HepG2 (cell line): Measurements from ENCODE around the gene NUBPL. TPM values are rescaled to one million over a fixed set of nuclear protein-coding genes. Genes with fewer than 3 reads are reported as not detected.

Experiments
- ATAC-seq: fragments of 200-7000 bp; cut with Tn5 transposase; 3 replicates; pipeline ENCODE4 v1.9.1; 2020; ENCODE audit warnings: mild to moderate bottlenecking, moderate library complexity
- BruUV-seq: library from RNA; stranded (reverse); fragments of 400-500 nt; replicated peaks from 2 replicates; lab custom pipeline; 2021; lab: Mats Ljungman, UMichigan
- CTCF ChIA-PET: fragments of 300-600 bp; formaldehyde crosslinking; extraction: SDS; loops from one replicate; lab custom pipeline; 2021; ENCODE audit warnings: low total read pairs, inconsistent platforms, low intra/inter-chr PET ratio; lab: Yijun Ruan, JAX
- POLR2A ChIA-PET: fragments of 350-600 bp; sonication (Branson Sonifier 250); formaldehyde crosslinking; loops from one replicate; lab custom pipeline; 2020; ENCODE audit warnings: antibody characterized with exemption, inconsistent platforms; lab: Yijun Ruan, JAX
- DNase-seq: peaks from one replicate; pipeline ENCODE4 v3.0.0-alpha.2; 2015; ENCODE audit warnings: low spot score
- FAIRE-seq: peaks from 3 replicates; lab custom pipeline; 2011; peaks lifted over from hg19 to GRCh38; lab: Jason Lieb, UNC
- H2AFZ ChIP-seq: one replicate; pipeline ENCODE4 v1.6.1; 2011; ENCODE audit warnings: low read length, inconsistent platforms
- H3K27ac ChIP-seq: fragments of 300-600 bp; 3 replicates; pipeline ENCODE4 v1.8.0; 2011; ENCODE audit warnings: mixed run types, mild to moderate bottlenecking, mixed read lengths, low read length, inconsistent platforms; ENCODE audit not compliant: insufficient read depth; ENCODE audit errors: extremely low read length
- H3K27me3 ChIP-seq, 2 experiments: fragments of 200-600 bp in 1 of 2; 2 replicates in 1 of 2; 3 replicates in 1 of 2; pipeline versions ENCODE4 v1.6.0 to v1.8.0; 2011; ENCODE audit warnings: low read length in 2 of 2, mild to moderate bottlenecking in 2 of 2, moderate library complexity in 2 of 2, inconsistent platforms in 1 of 2; ENCODE audit not compliant: insufficient read depth in 2 of 2, control insufficient read depth in 1 of 2
- H3K36me3 ChIP-seq, 2 experiments: fragments of 200-600 bp in 1 of 2; replicated peaks in 1 of 2; 2 replicates in 1 of 2; 3 replicates in 1 of 2; pipeline versions ENCODE4 v1.5.1 to v1.8.0; 2011; ENCODE audit warnings: low read length in 2 of 2, inconsistent platforms in 1 of 2; ENCODE audit not compliant: insufficient read depth in 2 of 2, control insufficient read depth in 1 of 2
- H3K4me1 ChIP-seq: 2 replicates; pipeline ENCODE4 v1.5.1; 2012; ENCODE audit warnings: low read length, inconsistent platforms; ENCODE audit not compliant: insufficient read depth
- H3K4me2 ChIP-seq: 2 replicates; pipeline ENCODE4 v1.6.0; 2011; ENCODE audit warnings: low read depth, low read length, inconsistent platforms
- H3K4me3 ChIP-seq, 3 experiments: fragments of 200-600 bp in 1 of 3; sonication (generic), shearing (Covaris generic) in 1 of 3; replicated peaks in 1 of 3; 2 replicates each; pipeline ENCODE4 v1.5.1; 2011 to 2016; ENCODE audit warnings: low read length in 3 of 3, inconsistent platforms in 2 of 3, low read depth in 2 of 3, mild to moderate bottlenecking in 2 of 3, control low read depth in 1 of 3, mixed read lengths in 1 of 3; ENCODE audit not compliant: insufficient read depth in 1 of 3
- H3K79me2 ChIP-seq: one replicate; pipeline ENCODE4 v1.6.1; 2011; ENCODE audit warnings: low read length, inconsistent platforms; ENCODE audit not compliant: insufficient read depth
- H3K9ac ChIP-seq: 2 replicates; pipeline ENCODE4 v1.6.0; 2011; ENCODE audit warnings: mild to moderate bottlenecking, low read depth, low read length, inconsistent platforms; ENCODE audit not compliant: insufficient read depth
- H3K9me3 ChIP-seq: 2 replicates; pipeline ENCODE4 v1.5.1; 2012; ENCODE audit warnings: mild to moderate bottlenecking, low read length
- H4K20me1 ChIP-seq: 2 replicates; pipeline ENCODE4 v1.6.0; 2011; ENCODE audit warnings: inconsistent platforms, mild to moderate bottlenecking, low read length, moderate library complexity; ENCODE audit not compliant: insufficient read depth
- CBX2 ChIP-seq, 2 experiments: fragments of 200-600 bp in 1 of 2; sonication (generic); formaldehyde crosslinking in 1 of 2; IDR thresholded peaks; 2 replicates each; pipeline versions ENCODE4 v1.7.0 to v1.8.1; 2018 to 2022; ENCODE audit warnings: low read depth in 2 of 2, low read length in 1 of 2, mild to moderate bottlenecking in 1 of 2, missing genetic modification reagents in 1 of 2
- KDM5B ChIP-seq: sonication (generic); formaldehyde crosslinking; IDR thresholded peaks from 2 replicates; pipeline ENCODE4 v1.4.0; 2020; ENCODE audit warnings: missing genetic modification reagents, mild to moderate bottlenecking, borderline replicate concordance
- MTF1 ChIP-seq: sonication (generic); formaldehyde crosslinking; IDR thresholded peaks from 2 replicates; pipeline ENCODE4 v1.5.0; 2020; ENCODE audit warnings: missing genetic modification reagents
- REXO4 ChIP-seq: sonication (generic); formaldehyde crosslinking; IDR thresholded peaks from 2 replicates; pipeline ENCODE4 v1.8.0; 2022; ENCODE audit warnings: missing genetic modification reagents, mild to moderate bottlenecking, borderline replicate concordance
- RFX1 ChIP-seq: fragments of 450-650 bp; IDR thresholded peaks from 2 replicates; pipeline ENCODE4 v1.6.1; 2017
- SATB2 ChIP-seq: sonication (generic); formaldehyde crosslinking; IDR thresholded peaks from 2 replicates; pipeline ENCODE4 v1.5.0; 2020; ENCODE audit warnings: missing genetic modification reagents
- SRSF9 ChIP-seq: fragments of 200-400 bp; formaldehyde crosslinking; IDR thresholded peaks from 2 replicates; pipeline ENCODE4 v1.6.1; 2018; ENCODE audit warnings: borderline replicate concordance, mild to moderate bottlenecking, low read depth, low read length; ENCODE audit not compliant: insufficient read depth, poor library complexity, severe bottlenecking
- SYNCRIP ChIP-seq: fragments of 200-400 bp; formaldehyde crosslinking; IDR thresholded peaks from 2 replicates; pipeline ENCODE4 v1.6.1; 2018; ENCODE audit warnings: mild to moderate bottlenecking, low read depth, low read length; ENCODE audit not compliant: insufficient read depth
- TP53 ChIP-seq: sonication (generic); formaldehyde crosslinking; conservative IDR thresholded peaks from 2 replicates; pipeline ENCODE4 v1.4.0; 2020; ENCODE audit warnings: missing genetic modification reagents
- ZFP90 ChIP-seq: sonication (generic); formaldehyde crosslinking; IDR thresholded peaks from 2 replicates; pipeline ENCODE4 v1.8.0; 2022; ENCODE audit warnings: missing genetic modification reagents, mild to moderate bottlenecking, inconsistent platforms, borderline replicate concordance
- ZNF264 ChIP-seq: sonication (generic); formaldehyde crosslinking; IDR thresholded peaks from 2 replicates; pipeline ENCODE4 v1.4.0; 2020; ENCODE audit warnings: missing genetic modification reagents
- ZNF30 ChIP-seq: sonication (generic); formaldehyde crosslinking; IDR thresholded peaks from 2 replicates; pipeline ENCODE4 v1.5.0; 2020; ENCODE audit warnings: mild to moderate bottlenecking, missing genetic modification reagents
- ZNF720 ChIP-seq: sonication (generic); formaldehyde crosslinking; IDR thresholded peaks from 2 replicates; pipeline ENCODE4 v1.4.0; 2020; ENCODE audit warnings: missing genetic modification reagents
- ZSCAN9 ChIP-seq: IDR thresholded peaks from 2 replicates; pipeline ENCODE4 v1.6.1; 2016; ENCODE audit warnings: borderline replicate concordance
- WGBS: methylation state at CpG from one replicate; pipeline ENCODE4 v1.1.6; 2017; ENCODE audit warnings: low lambda C conversion rate; 5-methylcytosine and 5-hydroxymethylcytosine counted together
- in situ Hi-C: cut with HindIII; loops from 2 replicates; pipeline ENCODE4 v1.10.0; 2017; ENCODE audit warnings: low pct_unique_long_range_greater_than_20kb; ENCODE audit not compliant: extremely low pct_ligation_motif_present
- intact Hi-C: fragments of 100-400 bp; cut with micrococcal nuclease; formaldehyde crosslinking; loops from one replicate; pipeline ENCODE4 v1.10.0; 2022; ENCODE audit not compliant: unreplicated experiment
- polyA plus RNA-seq, 8 experiments: library from polyadenylated mRNA; depleted of rRNA in 3 of 8; stranded (reverse) in 7 of 8; unstranded in 1 of 8; fragments of >200 nt; fragmentation: Illumina TruSeq in 4 of 8; extraction: Trizol in 4 of 8; gene quantifications; 2 replicates each; pipeline versions ENCODE4 v1.2.1 to v1.2.3, GENCODE V29; 2011 to 2016; ENCODE audit warnings: low read depth in 4 of 8, missing spikeins in 1 of 8, mixed read lengths in 1 of 8; ENCODE audit not compliant: insufficient read depth in 1 of 8
- total RNA-seq, 5 experiments: library from RNA; depleted of rRNA; stranded (reverse); fragments of >200 nt; fragmentation: Illumina TruSeq; extraction: Trizol; gene quantifications; 2 replicates each; pipeline ENCODE4 v1.2.3, GENCODE V29; 2016; ENCODE audit warnings: low read depth in 1 of 5
- TF ChIP-seq, protein P1 (sequence below): sonication (generic); formaldehyde crosslinking; IDR thresholded peaks from 2 replicates; pipeline ENCODE4 v1.9.0; 2022; ENCODE audit warnings: missing genetic modification reagents, mild to moderate bottlenecking, borderline replicate concordance
- TF ChIP-seq, protein P2 (sequence below): sonication (generic); formaldehyde crosslinking; IDR thresholded peaks from 2 replicates; pipeline ENCODE4 v1.8.1; 2023; ENCODE audit warnings: mild to moderate bottlenecking, missing genetic modification reagents

NUBPL gene
- total and polyA plus RNA-seq, 2 of the 13 experiments (the other 11 are each of a cell fraction or from before 2014, with no cell fraction given): 21.3 to 44.1 TPM

DNA sequence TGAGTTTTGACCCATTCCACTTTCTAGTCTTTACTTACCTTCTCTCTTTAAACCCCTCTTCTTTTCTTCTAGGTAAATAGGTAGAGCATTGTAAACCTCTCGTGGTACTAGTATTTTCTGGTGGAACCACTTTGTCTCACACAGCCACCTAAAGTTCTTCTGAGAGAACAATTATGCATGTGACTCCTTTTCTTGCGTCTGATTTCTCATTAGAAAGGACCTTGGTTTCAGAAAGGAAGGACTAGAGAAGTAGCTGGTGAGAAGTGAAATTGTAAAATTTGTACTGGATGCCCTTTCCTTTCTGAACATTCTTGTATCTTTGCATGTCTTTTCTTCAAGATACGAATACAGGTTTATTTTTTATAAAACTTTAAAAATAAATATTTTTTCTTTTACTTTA lies 99.0 kb downstream of the NUBPL start:
- no peak overlapping the region for H3K4me2 ChIP-seq
- H3K79me2 ChIP-seq: no peaks in the 10 kb centered on the region
- H4K20me1 ChIP-seq: no peaks in the 10 kb centered on the region
- H2AFZ ChIP-seq: no peak overlapping the region
- no peak overlapping the region for H3K9ac ChIP-seq
- ChIA-PET CTCF (no interaction called here), POLR2A (no interaction called here)
- TF ChIP-seq SRSF9: no peak
- TF ChIP-seq ZNF30 (CRISPR knock-in tag): no peak
- no peak for TF ChIP-seq ZSCAN9 (CRISPR knock-in tag)
- TF ChIP-seq, protein P1, sequence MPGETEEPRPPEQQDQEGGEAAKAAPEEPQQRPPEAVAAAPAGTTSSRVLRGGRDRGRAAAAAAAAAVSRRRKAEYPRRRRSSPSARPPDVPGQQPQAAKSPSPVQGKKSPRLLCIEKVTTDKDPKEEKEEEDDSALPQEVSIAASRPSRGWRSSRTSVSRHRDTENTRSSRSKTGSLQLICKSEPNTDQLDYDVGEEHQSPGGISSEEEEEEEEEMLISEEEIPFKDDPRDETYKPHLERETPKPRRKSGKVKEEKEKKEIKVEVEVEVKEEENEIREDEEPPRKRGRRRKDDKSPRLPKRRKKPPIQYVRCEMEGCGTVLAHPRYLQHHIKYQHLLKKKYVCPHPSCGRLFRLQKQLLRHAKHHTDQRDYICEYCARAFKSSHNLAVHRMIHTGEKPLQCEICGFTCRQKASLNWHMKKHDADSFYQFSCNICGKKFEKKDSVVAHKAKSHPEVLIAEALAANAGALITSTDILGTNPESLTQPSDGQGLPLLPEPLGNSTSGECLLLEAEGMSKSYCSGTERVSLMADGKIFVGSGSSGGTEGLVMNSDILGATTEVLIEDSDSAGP (CRISPR knock-in tag): no peak
- TF ChIP-seq KDM5B (CRISPR knock-in tag): no peak
- no peak for TF ChIP-seq REXO4 (CRISPR knock-in tag)
- TF ChIP-seq ZFP90 (CRISPR knock-in tag): no peak
- TF ChIP-seq ZNF264: no peak
- TF ChIP-seq CBX2 (IDR thresholded peaks at IDR 0.05; ENCODE audit: low read depth, low read length): no peak
- no peak for TF ChIP-seq CBX2 (CRISPR knock-in tag; IDR thresholded peaks at IDR 0.05; ENCODE audit: low read depth)
- no peak for TF ChIP-seq SYNCRIP
- no peak for TF ChIP-seq SATB2 (CRISPR knock-in tag)
- TF ChIP-seq, protein P2, sequence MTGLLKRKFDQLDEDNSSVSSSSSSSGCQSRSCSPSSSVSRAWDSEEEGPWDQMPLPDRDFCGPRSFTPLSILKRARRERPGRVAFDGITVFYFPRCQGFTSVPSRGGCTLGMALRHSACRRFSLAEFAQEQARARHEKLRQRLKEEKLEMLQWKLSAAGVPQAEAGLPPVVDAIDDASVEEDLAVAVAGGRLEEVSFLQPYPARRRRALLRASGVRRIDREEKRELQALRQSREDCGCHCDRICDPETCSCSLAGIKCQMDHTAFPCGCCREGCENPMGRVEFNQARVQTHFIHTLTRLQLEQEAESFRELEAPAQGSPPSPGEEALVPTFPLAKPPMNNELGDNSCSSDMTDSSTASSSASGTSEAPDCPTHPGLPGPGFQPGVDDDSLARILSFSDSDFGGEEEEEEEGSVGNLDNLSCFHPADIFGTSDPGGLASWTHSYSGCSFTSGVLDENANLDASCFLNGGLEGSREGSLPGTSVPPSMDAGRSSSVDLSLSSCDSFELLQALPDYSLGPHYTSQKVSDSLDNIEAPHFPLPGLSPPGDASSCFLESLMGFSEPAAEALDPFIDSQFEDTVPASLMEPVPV (CRISPR knock-in tag): no peak
- no peak for TF ChIP-seq MTF1 (CRISPR knock-in tag)
- no peak for TF ChIP-seq TP53
- no peak for TF ChIP-seq RFX1
- no peak for TF ChIP-seq ZNF720 (CRISPR knock-in tag)
- H3K27me3 ChIP-seq: no peaks in the 10 kb centered on the region
- no peak for DNase-seq
- no peak overlapping the region for H3K27ac ChIP-seq
- in situ Hi-C loops: no loop called here
- no peaks in the 10 kb centered on the region for H3K36me3 ChIP-seq
- no peaks in the 10 kb centered on the region for H3K4me1 ChIP-seq
- no peak for FAIRE-seq
- 95% methylated on average over 3 of the region's 3 CpGs for WGBS
- intact Hi-C loops: no loop called here
- no peaks in the 10 kb centered on the region for H3K9me3 ChIP-seq
- ATAC-seq: no peak
- H3K4me3 ChIP-seq: no peak overlapping the region
- BruUV-seq: no TSS peak
